Ascending aorta (tissue), 2 donors: Measurements from ENCODE around the gene CLEC20A. TPM values are rescaled to one million over a fixed set of nuclear protein-coding genes. Genes with fewer than 3 reads are reported as not detected.

Experiments
- DNase-seq, 2 donors: peaks; one replicate each; pipeline ENCODE4 v3.0.0-alpha.2; 2019; ENCODE audit warnings: low spot score in 2 of 2
- H3K27ac ChIP-seq, 2 donors: fragments of 200-600 bp; sonication (generic); one replicate each; pipeline ENCODE4 v1.5.1; 2016 to 2017; ENCODE audit warnings: mild to moderate bottlenecking in 1 of 2
- H3K27me3 ChIP-seq: fragments of 200-600 bp; sonication (generic); one replicate; pipeline ENCODE4 v1.5.1; 2017
- H3K36me3 ChIP-seq, 2 donors: fragments of 200-600 bp; sonication (generic); one replicate each; pipeline ENCODE4 v1.5.1; 2016
- H3K4me1 ChIP-seq, 2 donors: fragments of 200-600 bp; sonication (generic); one replicate each; pipeline ENCODE4 v1.5.1; 2016 to 2017; ENCODE audit warnings: mild to moderate bottlenecking in 1 of 2
- H3K4me3 ChIP-seq, 2 donors: fragments of 200-600 bp; sonication (generic); one replicate each; pipeline ENCODE4 v1.5.1; 2016 to 2017; ENCODE audit warnings: mild to moderate bottlenecking in 1 of 2
- H3K9me3 ChIP-seq, 2 donors: fragments of 200-600 bp; sonication (generic); one replicate each; pipeline ENCODE4 v1.5.1; 2016
- intact Hi-C: fragments of 100-400 bp; cut with DNase I; formaldehyde crosslinking; loops from one replicate; pipeline ENCODE4 v1.15.1; 2023
- total RNA-seq: library from RNA; depleted of rRNA; stranded (reverse); fragments of >200 nt; gene quantifications from one replicate; pipeline ENCODE4 v1.1.0, GENCODE V29; 2016
- TF ChIP-seq, protein P1 (sequence below), 3 experiments: fragments of 200-600 bp in 2 of 3; fragments of 450-650 bp in 1 of 3; sonication (generic) in 2 of 3; IDR thresholded peaks; one replicate each; pipeline ENCODE4 v1.5.1; 2016 to 2019; ENCODE audit warnings: antibody characterized with exemption in 3 of 3, mild to moderate bottlenecking in 1 of 3, moderate library complexity in 1 of 3

The CLEC20A gene
- total RNA-seq, 1 donor from 2014 or later = not detected

DNA sequence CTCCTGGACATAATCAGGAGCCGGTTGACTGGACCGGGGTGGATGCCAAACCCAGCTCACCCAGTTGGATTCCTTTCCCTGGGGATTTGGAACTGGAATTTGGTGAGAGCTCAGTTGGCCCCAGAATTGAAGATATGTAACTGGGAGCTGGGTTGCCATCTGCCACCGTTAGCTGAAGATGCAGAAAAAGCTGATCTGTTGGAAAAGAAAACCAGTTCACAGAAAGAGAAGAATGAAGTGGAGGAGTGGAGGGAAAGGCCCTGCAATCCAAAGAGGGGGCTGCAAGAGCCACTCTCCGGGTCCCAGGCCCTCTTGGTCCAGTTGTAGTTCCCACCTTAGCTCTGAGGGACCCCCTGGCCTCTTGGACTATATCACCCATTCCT is 32.2 kb upstream of the CLEC20A start:
- intact Hi-C loops = no loop called here
- Histone ChIP-seq H3K9me3 (no peaks in the 10 kb centered on the region), H3K27ac (no peak overlapping the region), H3K4me1 (no peaks in the 10 kb centered on the region), H3K4me3 (no peak overlapping the region), H3K27me3 (no peaks in the 10 kb centered on the region), H3K36me3 (no peaks in the 10 kb centered on the region)
- DNase-seq = no peak
- TF ChIP-seq, protein P1, sequence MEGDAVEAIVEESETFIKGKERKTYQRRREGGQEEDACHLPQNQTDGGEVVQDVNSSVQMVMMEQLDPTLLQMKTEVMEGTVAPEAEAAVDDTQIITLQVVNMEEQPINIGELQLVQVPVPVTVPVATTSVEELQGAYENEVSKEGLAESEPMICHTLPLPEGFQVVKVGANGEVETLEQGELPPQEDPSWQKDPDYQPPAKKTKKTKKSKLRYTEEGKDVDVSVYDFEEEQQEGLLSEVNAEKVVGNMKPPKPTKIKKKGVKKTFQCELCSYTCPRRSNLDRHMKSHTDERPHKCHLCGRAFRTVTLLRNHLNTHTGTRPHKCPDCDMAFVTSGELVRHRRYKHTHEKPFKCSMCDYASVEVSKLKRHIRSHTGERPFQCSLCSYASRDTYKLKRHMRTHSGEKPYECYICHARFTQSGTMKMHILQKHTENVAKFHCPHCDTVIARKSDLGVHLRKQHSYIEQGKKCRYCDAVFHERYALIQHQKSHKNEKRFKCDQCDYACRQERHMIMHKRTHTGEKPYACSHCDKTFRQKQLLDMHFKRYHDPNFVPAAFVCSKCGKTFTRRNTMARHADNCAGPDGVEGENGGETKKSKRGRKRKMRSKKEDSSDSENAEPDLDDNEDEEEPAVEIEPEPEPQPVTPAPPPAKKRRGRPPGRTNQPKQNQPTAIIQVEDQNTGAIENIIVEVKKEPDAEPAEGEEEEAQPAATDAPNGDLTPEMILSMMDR (IDR thresholded peaks at IDR 0.05) = no peak

DNA sequence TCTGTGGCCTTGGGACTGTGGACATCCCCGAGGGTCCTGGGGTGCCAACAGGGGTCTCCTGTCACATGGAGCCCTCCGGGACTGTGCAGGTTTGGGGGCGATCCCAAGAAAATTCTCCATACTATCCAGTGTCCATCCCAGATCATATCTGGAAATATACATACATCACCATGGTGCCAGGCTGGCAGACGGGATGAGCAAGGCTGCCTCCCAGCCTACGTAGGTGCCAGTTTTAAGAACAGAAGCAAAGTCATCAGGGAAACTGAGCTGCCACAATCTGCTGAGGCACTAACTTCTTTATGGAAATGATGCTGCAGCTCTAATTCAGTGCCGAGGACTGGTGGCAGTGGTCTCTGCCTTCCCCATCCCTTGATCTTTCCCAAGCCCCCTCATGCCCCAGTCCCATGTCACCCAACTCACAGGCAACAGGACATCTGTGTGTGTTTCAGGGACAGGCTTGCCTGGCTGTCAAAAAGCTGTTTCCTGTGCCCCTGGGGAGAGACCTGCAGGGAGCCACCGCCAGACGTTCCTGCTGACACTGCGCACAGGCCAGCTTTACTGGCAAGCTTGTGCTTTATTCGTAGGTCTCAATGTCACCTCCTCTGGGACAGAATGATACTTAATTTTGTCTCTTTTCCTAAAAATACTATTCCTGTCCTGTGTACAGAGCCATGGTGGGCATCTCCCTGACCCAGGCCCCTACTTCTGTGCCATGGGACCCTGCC is 31.6 kb upstream of the CLEC20A start:
- no peaks in the 10 kb centered on the region for H3K36me3 ChIP-seq
- no peak overlapping the region for H3K27ac ChIP-seq
- no peaks in the 10 kb centered on the region for H3K27me3 ChIP-seq
- intact Hi-C loops = no loop called here
- no peaks in the 10 kb centered on the region for H3K4me1 ChIP-seq
- no peak overlapping the region for H3K4me3 ChIP-seq
- H3K9me3 ChIP-seq = no peaks in the 10 kb centered on the region
- TF ChIP-seq, protein P1 (IDR thresholded peaks at IDR 0.05) = no peak
- no peak for DNase-seq

DNA sequence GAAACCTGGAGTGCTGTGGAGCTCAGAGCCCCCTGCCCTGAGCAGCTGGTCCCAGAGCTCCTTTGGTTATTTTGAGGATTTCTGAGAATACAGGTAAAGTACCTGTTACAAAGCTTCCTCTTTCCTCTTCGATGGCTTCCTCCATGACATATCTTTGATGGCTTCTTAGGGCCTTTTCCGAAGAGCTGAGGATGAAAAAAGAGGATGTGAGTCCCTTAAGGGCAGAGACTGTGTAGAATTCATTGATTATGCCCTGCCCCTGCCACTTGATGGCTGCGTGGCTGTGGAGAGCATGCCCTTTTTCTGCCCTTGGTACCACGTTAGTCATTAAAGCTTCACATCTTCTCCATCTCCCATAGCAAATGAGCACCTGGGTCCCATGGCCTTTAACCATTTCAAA is 30.4 kb upstream of the CLEC20A start:
- Histone ChIP-seq H3K4me1 (no peaks in the 10 kb centered on the region), H3K36me3 (no peaks in the 10 kb centered on the region), H3K4me3 (no peak overlapping the region), H3K27ac (no peak overlapping the region), H3K9me3 (no peaks in the 10 kb centered on the region), H3K27me3 (no peaks in the 10 kb centered on the region)
- DNase-seq = no peak
- intact Hi-C loops = no loop called here
- TF ChIP-seq, protein P1 (IDR thresholded peaks at IDR 0.05) = no peak

DNA sequence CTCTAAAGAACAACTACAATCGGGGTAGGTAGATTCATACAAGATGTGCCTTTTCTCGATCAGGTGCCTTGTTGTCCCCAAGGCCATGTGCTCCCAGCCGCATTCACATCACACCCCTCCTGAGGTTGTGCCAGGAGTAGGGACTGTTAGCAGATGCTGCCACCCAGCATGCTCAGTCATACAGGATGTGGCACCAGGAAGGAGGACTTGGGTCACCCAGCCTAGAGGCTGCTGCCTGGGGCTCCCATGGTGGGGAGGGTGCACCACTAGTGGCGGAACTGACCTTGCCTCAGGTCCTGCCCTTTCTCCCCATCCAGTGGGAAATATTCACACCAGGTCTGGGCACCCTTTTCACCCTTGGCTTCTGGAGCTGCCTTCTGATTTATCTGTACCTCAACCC is 24.5 kb upstream of the CLEC20A start:
- no peak for DNase-seq
- H3K36me3 ChIP-seq = no peaks in the 10 kb centered on the region
- H3K4me3 ChIP-seq = no peak overlapping the region
- no peaks in the 10 kb centered on the region for H3K27me3 ChIP-seq
- no peak overlapping the region for H3K27ac ChIP-seq
- intact Hi-C loops = no loop called here
- TF ChIP-seq, protein P1 (IDR thresholded peaks at IDR 0.05) = no peak
- H3K4me1 ChIP-seq = no peaks in the 10 kb centered on the region
- no peaks in the 10 kb centered on the region for H3K9me3 ChIP-seq

DNA sequence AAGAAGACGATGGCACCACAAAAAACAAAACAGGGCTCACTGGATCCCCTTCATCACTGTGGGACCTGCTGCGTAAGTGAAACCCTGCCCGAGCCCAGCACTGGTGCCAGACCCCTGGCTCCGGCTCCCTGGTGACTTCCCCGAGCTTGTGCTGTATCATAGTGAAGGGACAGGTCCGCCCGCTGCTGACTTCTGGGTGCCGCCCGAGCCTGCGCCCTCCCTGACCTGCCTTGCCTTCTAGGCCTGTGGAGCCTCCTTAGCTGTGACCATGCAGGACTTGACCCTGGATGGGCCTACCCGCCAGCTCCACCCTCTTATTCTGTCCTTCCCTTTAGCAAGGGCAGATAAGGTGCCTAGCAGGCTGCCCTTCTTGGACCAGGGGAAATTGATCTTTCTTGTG is 24.0 kb upstream of the CLEC20A start:
- intact Hi-C loops = no loop called here
- DNase-seq = no peak
- Histone ChIP-seq H3K9me3 (no peaks in the 10 kb centered on the region), H3K4me1 (no peaks in the 10 kb centered on the region), H3K27ac (no peak overlapping the region), H3K4me3 (no peak overlapping the region), H3K27me3 (no peaks in the 10 kb centered on the region), H3K36me3 (no peaks in the 10 kb centered on the region)
- TF ChIP-seq, protein P1 (IDR thresholded peaks at IDR 0.05) = no peak

DNA sequence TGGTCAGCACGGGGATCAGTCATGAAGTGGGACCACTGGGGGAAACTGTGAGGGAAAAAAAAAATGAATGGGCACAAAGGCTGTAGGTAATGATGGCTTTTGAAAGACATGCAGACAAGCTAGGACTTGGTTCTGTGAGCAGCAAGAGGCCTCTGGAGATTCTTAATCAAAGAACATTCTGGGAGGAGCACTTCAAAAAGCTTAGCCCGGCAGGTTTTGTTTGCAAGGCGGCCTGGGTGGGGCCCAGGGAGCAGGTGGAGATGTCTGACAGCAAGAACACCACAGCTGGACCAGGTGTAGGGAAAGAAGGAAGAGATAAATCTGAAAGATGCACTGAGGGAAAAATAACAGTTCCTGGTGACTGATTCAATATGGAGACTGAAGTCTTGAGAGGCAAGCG is 22.1 kb upstream of the CLEC20A start:
- no peak overlapping the region for H3K27ac ChIP-seq
- H3K4me1 ChIP-seq = no peaks in the 10 kb centered on the region
- no peak for DNase-seq
- TF ChIP-seq, protein P1 (IDR thresholded peaks at IDR 0.05) = no peak
- intact Hi-C loops = no loop called here
- no peaks in the 10 kb centered on the region for H3K9me3 ChIP-seq
- H3K4me3 ChIP-seq = no peak overlapping the region
- H3K27me3 ChIP-seq = no peaks in the 10 kb centered on the region
- no peaks in the 10 kb centered on the region for H3K36me3 ChIP-seq
